Measurements from ENCODE around the gene CPVL.

GRCh38 chr7:28956608-28957063, 189.7 kb downstream of the CPVL start:
- TF ChIP-seq CTCF (IDR thresholded peaks at IDR 0.05) (peak; percentile 38 to 67 (median 58)), POLR2A (IDR thresholded peaks at IDR 0.05) (no peak)

Data from heart left ventricle (tissue), 13 donors.